ENCODE results near the gene VAV1.

VAV1 gene

GRCh38 chr19:6820237-6820636, 47.7 kb downstream of the VAV1 start:
- H3K4me1 ChIP-seq (ENCODE audit: control insufficient read depth, insufficient read depth, low read length): no peaks in the 10 kb centered on the region
- H3K36me3 ChIP-seq (ENCODE audit: control insufficient read depth in 2 of 2, insufficient read depth in 1 of 2, low read length in 2 of 2): no peaks in the 10 kb centered on the region
- TF ChIP-seq ZNF223 (tag by site-specific recombination; IDR thresholded peaks at IDR 0.05) (no peak), ZNF146 (tag by site-specific recombination; IDR thresholded peaks at IDR 0.05) (peak; percentile 79)
- CTCF ChIA-PET: no interaction called here
- H3K27ac ChIP-seq (ENCODE audit: extremely low read depth, low read depth, low read length): no peak overlapping the region
- POLR2A ChIA-PET: no interaction called here
- H3K4me3 ChIP-seq (ENCODE audit: low read depth, low read length): no peak overlapping the region
- H3K9me3 ChIP-seq (ENCODE audit: control insufficient read depth, insufficient read depth, low read depth, low read length): no peaks in the 10 kb centered on the region

- Histone ChIP-seq H3K4me1 (ENCODE audit: control insufficient read depth, insufficient read depth, low read length) (no peaks in the 10 kb centered on the region), H3K27ac (ENCODE audit: extremely low read depth, low read depth, low read length) (no peak overlapping the region), H3K9me3 (ENCODE audit: control insufficient read depth, insufficient read depth, low read depth, low read length) (no peaks in the 10 kb centered on the region), H3K4me3 (ENCODE audit: low read depth, low read length) (no peak overlapping the region), H3K36me3 (ENCODE audit: control insufficient read depth in 2 of 2, insufficient read depth in 1 of 2, low read length in 2 of 2) (no peaks in the 10 kb centered on the region)
- no peak for TF ChIP-seq ZNF133 (tag by site-specific recombination; IDR thresholded peaks at IDR 0.05)
- no peak for TF ChIP-seq ZNF513 (tag by site-specific recombination; IDR thresholded peaks at IDR 0.05)
- POLR2A ChIA-PET: no interaction called here
- CTCF ChIA-PET: no interaction called here
These were observed 49.3 kb downstream of the VAV1 start for GRCh38 chr19:6821639-6822310.

GRCh38 chr19:6822311-6822670, 49.8 kb downstream of the VAV1 start:
- TF ChIP-seq MEIS1 (CRISPR knock-in tag; IDR thresholded peaks at IDR 0.05; ENCODE audit: borderline replicate concordance): no peak
- no peak for TF ChIP-seq ZIC2 (tag by site-specific recombination; IDR thresholded peaks at IDR 0.05)
- TF ChIP-seq ZNF223 (tag by site-specific recombination; IDR thresholded peaks at IDR 0.05): no peak
- no peak for TF ChIP-seq SP2 (tag by site-specific recombination; IDR thresholded peaks at IDR 0.05)
- no peak for TF ChIP-seq ZNF76 (tag by site-specific recombination; IDR thresholded peaks at IDR 0.05; ENCODE audit: borderline replicate concordance, low read depth)
- TF ChIP-seq ZNF449 (tag by site-specific recombination; IDR thresholded peaks at IDR 0.05): no peak
- no peak for TF ChIP-seq ZNF768 (tag by site-specific recombination; IDR thresholded peaks at IDR 0.05)
- no peak for TF ChIP-seq ZSCAN18 (tag by site-specific recombination; IDR thresholded peaks at IDR 0.05)
- TF ChIP-seq ZNF394 (tag by site-specific recombination; IDR thresholded peaks at IDR 0.05; ENCODE audit: borderline replicate concordance): no peak
- no peak for TF ChIP-seq ZNF529 (tag by site-specific recombination; IDR thresholded peaks at IDR 0.05; ENCODE audit: insufficient replicate concordance)
- TF ChIP-seq ZNF239 (tag by site-specific recombination; IDR thresholded peaks at IDR 0.05): no peak
- ChIA-PET POLR2A (no interaction called here), CTCF (no interaction called here)

More at GRCh38 chr19:6822311-6822670, 49.8 kb downstream of the VAV1 start:
- H3K36me3 ChIP-seq (ENCODE audit: control insufficient read depth in 2 of 2, insufficient read depth in 1 of 2, low read length in 2 of 2): no peaks in the 10 kb centered on the region
- no peak overlapping the region for H3K27ac ChIP-seq (ENCODE audit: extremely low read depth, low read depth, low read length)
- no peaks in the 10 kb centered on the region for H3K9me3 ChIP-seq (ENCODE audit: control insufficient read depth, insufficient read depth, low read depth, low read length)
- H3K4me1 ChIP-seq (ENCODE audit: control insufficient read depth, insufficient read depth, low read length): no peaks in the 10 kb centered on the region
- H3K4me3 ChIP-seq (ENCODE audit: low read depth, low read length): no peak overlapping the region

Data from HEK293 (cell line).